ENCODE results near the gene NOCT. TPM values are rescaled to one million over a fixed set of nuclear protein-coding genes. Genes with fewer than 3 reads are reported as not detected.

NOCT gene
- total RNA-seq = 10 to 100 TPM in 1 of 2 experiments, 1 to 10 TPM in 1; 9.3 to 10.4 TPM

GRCh38 chr4:139015269-139015947, at the start of gene NOCT:
Gene NOCT (plus strand): TSS chr4:139015781. CDS start chr4:139015982, 201 bp downstream.
- peak; percentile 97 for DNase-seq
- CTCF ChIA-PET = interaction anchor here (0.5 to 7.6 kb wide), 6 partner anchors 9 to 438 kb away, joined by 3 to 86 read pairs (median 3); no protein-coding TSS in a partner anchor
- peaks cover 48% of the 10 kb centered on the region for H3K4me1 Mint-ChIP-seq (ENCODE audit: low read depth)
- H3K4me3 Mint-ChIP-seq = peak within 1 kb of the TSS; percentile 91
- H3K9me3 Mint-ChIP-seq = no peaks in the 10 kb centered on the region
- peaks cover 9% of the 10 kb centered on the region for H3K36me3 Mint-ChIP-seq (ENCODE audit: low read depth)
- intact Hi-C loops (cut with micrococcal nuclease) = loop anchor here (1.0 to 10.0 kb wide), 11 partner anchors 68 to 1509 kb away; partner anchors contain the start of genes ELF2, ELMOD2, MAML3 and NDUFC1
- H3K27me3 Mint-ChIP-seq (ENCODE audit: low read depth) = no peaks in the 10 kb centered on the region
- peak within 1 kb of the TSS; percentile 96 for H3K27ac Mint-ChIP-seq

- H3K4me3 Mint-ChIP-seq = no peak overlapping the region
- H3K27ac Mint-ChIP-seq = no peak overlapping the region
- no peak for DNase-seq
- no peaks in the 10 kb centered on the region for H3K9me3 Mint-ChIP-seq
- intact Hi-C loops (cut with micrococcal nuclease) = no loop called here
- CTCF ChIA-PET = no interaction called here
- no peaks in the 10 kb centered on the region for H3K36me3 Mint-ChIP-seq (ENCODE audit: low read depth)
- no peaks in the 10 kb centered on the region for H3K4me1 Mint-ChIP-seq (ENCODE audit: low read depth)
- no peaks in the 10 kb centered on the region for H3K27me3 Mint-ChIP-seq (ENCODE audit: low read depth)
Observed at GRCh38 chr4:138967313-138967712, 48.3 kb upstream of the NOCT start.

- no peak overlapping the region for H3K4me3 Mint-ChIP-seq
- no peak for DNase-seq
- H3K27me3 Mint-ChIP-seq (ENCODE audit: low read depth) = no peaks in the 10 kb centered on the region
- H3K27ac Mint-ChIP-seq = no peak overlapping the region
- H3K4me1 Mint-ChIP-seq (ENCODE audit: low read depth) = no peaks in the 10 kb centered on the region
- intact Hi-C loops (cut with micrococcal nuclease) = no loop called here
- H3K36me3 Mint-ChIP-seq (ENCODE audit: low read depth) = no peaks in the 10 kb centered on the region
- no peaks in the 10 kb centered on the region for H3K9me3 Mint-ChIP-seq
- CTCF ChIA-PET = interaction anchor here (0.6 kb wide), 1 partner anchor 84 kb away, joined by 3 read pairs; no protein-coding TSS in a partner anchor
Observed at GRCh38 chr4:138972956-138973801, 42.4 kb upstream of the NOCT start.

- Mint-ChIP-seq H3K9me3 (no peaks in the 10 kb centered on the region), H3K4me1 (ENCODE audit: low read depth) (no peaks in the 10 kb centered on the region), H3K27ac (no peak overlapping the region), H3K27me3 (ENCODE audit: low read depth) (peaks cover 2% of the 10 kb centered on the region), H3K36me3 (ENCODE audit: low read depth) (no peaks in the 10 kb centered on the region), H3K4me3 (no peak overlapping the region)
- intact Hi-C loops (cut with micrococcal nuclease) = no loop called here
- CTCF ChIA-PET = interaction anchor here (0.6 kb wide), 1 partner anchor 15 kb away, joined by 3 read pairs; no protein-coding TSS in a partner anchor
- DNase-seq = no peak
Observed at GRCh38 chr4:138975225-138975624, 40.4 kb upstream of the NOCT start.

GRCh38 chr4:138976526-138976925, 39.1 kb upstream of the NOCT start:
- Mint-ChIP-seq H3K27me3 (ENCODE audit: low read depth) (peaks cover 2% of the 10 kb centered on the region), H3K27ac (no peak overlapping the region), H3K4me1 (ENCODE audit: low read depth) (no peaks in the 10 kb centered on the region), H3K4me3 (no peak overlapping the region), H3K36me3 (ENCODE audit: low read depth) (no peaks in the 10 kb centered on the region), H3K9me3 (no peaks in the 10 kb centered on the region)
- no peak for DNase-seq
- intact Hi-C loops (cut with micrococcal nuclease) = no loop called here
- CTCF ChIA-PET = interaction anchor here (0.6 kb wide), 1 partner anchor 25 kb away, joined by 4 read pairs; no protein-coding TSS in a partner anchor

- CTCF ChIA-PET = interaction anchor here (0.6 kb wide), 1 partner anchor 1982 kb away, joined by 3 read pairs; no protein-coding TSS in a partner anchor
- Mint-ChIP-seq H3K27me3 (ENCODE audit: low read depth) (peaks cover 2% of the 10 kb centered on the region), H3K27ac (no peak overlapping the region), H3K9me3 (no peaks in the 10 kb centered on the region), H3K36me3 (ENCODE audit: low read depth) (no peaks in the 10 kb centered on the region), H3K4me1 (ENCODE audit: low read depth) (no peaks in the 10 kb centered on the region), H3K4me3 (no peak overlapping the region)
- DNase-seq = no peak
- intact Hi-C loops (cut with micrococcal nuclease) = no loop called here
Observed at GRCh38 chr4:138977524-138977923, 38.1 kb upstream of the NOCT start.

- Mint-ChIP-seq H3K27me3 (ENCODE audit: low read depth) (peaks cover 2% of the 10 kb centered on the region), H3K36me3 (ENCODE audit: low read depth) (no peaks in the 10 kb centered on the region), H3K4me3 (no peak overlapping the region), H3K27ac (no peak overlapping the region), H3K4me1 (ENCODE audit: low read depth) (no peaks in the 10 kb centered on the region), H3K9me3 (no peaks in the 10 kb centered on the region)
- intact Hi-C loops (cut with micrococcal nuclease) = no loop called here
- CTCF ChIA-PET = interaction anchor here (0.6 kb wide), 1 partner anchor 1982 kb away, joined by 3 read pairs; no protein-coding TSS in a partner anchor
- no peak for DNase-seq
Observed at GRCh38 chr4:138978028-138978585, 37.5 kb upstream of the NOCT start.

- peaks cover 2% of the 10 kb centered on the region for H3K27me3 Mint-ChIP-seq (ENCODE audit: low read depth)
- H3K9me3 Mint-ChIP-seq = no peaks in the 10 kb centered on the region
- H3K27ac Mint-ChIP-seq = no peak overlapping the region
- intact Hi-C loops (cut with micrococcal nuclease) = no loop called here
- no peak for DNase-seq
- no peaks in the 10 kb centered on the region for H3K36me3 Mint-ChIP-seq (ENCODE audit: low read depth)
- CTCF ChIA-PET = no interaction called here
- H3K4me3 Mint-ChIP-seq = no peak overlapping the region
- H3K4me1 Mint-ChIP-seq (ENCODE audit: low read depth) = no peaks in the 10 kb centered on the region
Observed at GRCh38 chr4:138978600-138978999, 37.0 kb upstream of the NOCT start.

GRCh38 chr4:138979742-138980141, 35.8 kb upstream of the NOCT start:
- H3K36me3 Mint-ChIP-seq (ENCODE audit: low read depth) = no peaks in the 10 kb centered on the region
- H3K4me3 Mint-ChIP-seq = no peak overlapping the region
- intact Hi-C loops (cut with micrococcal nuclease) = no loop called here
- H3K4me1 Mint-ChIP-seq (ENCODE audit: low read depth) = no peaks in the 10 kb centered on the region
- CTCF ChIA-PET = no interaction called here
- H3K9me3 Mint-ChIP-seq = no peaks in the 10 kb centered on the region
- H3K27me3 Mint-ChIP-seq (ENCODE audit: low read depth) = peaks cover 2% of the 10 kb centered on the region
- H3K27ac Mint-ChIP-seq = no peak overlapping the region
- no peak for DNase-seq

GRCh38 chr4:138981930-138982390, 33.6 kb upstream of the NOCT start:
- no peaks in the 10 kb centered on the region for H3K9me3 Mint-ChIP-seq
- no peak for DNase-seq
- H3K4me3 Mint-ChIP-seq = no peak overlapping the region
- intact Hi-C loops (cut with micrococcal nuclease) = no loop called here
- no peaks in the 10 kb centered on the region for H3K4me1 Mint-ChIP-seq (ENCODE audit: low read depth)
- H3K27me3 Mint-ChIP-seq (ENCODE audit: low read depth) = peaks cover 2% of the 10 kb centered on the region
- no peaks in the 10 kb centered on the region for H3K36me3 Mint-ChIP-seq (ENCODE audit: low read depth)
- no peak overlapping the region for H3K27ac Mint-ChIP-seq
- CTCF ChIA-PET = no interaction called here

GRCh38 chr4:138982754-138983153, 32.8 kb upstream of the NOCT start:
- H3K27ac Mint-ChIP-seq = no peak overlapping the region
- H3K4me1 Mint-ChIP-seq (ENCODE audit: low read depth) = no peaks in the 10 kb centered on the region
- no peaks in the 10 kb centered on the region for H3K36me3 Mint-ChIP-seq (ENCODE audit: low read depth)
- H3K27me3 Mint-ChIP-seq (ENCODE audit: low read depth) = peaks cover 2% of the 10 kb centered on the region
- intact Hi-C loops (cut with micrococcal nuclease) = no loop called here
- DNase-seq = no peak
- no peak overlapping the region for H3K4me3 Mint-ChIP-seq
- H3K9me3 Mint-ChIP-seq = no peaks in the 10 kb centered on the region
- CTCF ChIA-PET = no interaction called here

- intact Hi-C loops (cut with micrococcal nuclease) = no loop called here
- Mint-ChIP-seq H3K27me3 (ENCODE audit: low read depth) (peaks cover 4% of the 10 kb centered on the region), H3K36me3 (ENCODE audit: low read depth) (no peaks in the 10 kb centered on the region), H3K9me3 (no peaks in the 10 kb centered on the region), H3K4me3 (no peak overlapping the region), H3K4me1 (ENCODE audit: low read depth) (no peaks in the 10 kb centered on the region), H3K27ac (no peak overlapping the region)
- DNase-seq = no peak
- CTCF ChIA-PET = no interaction called here
Observed at GRCh38 chr4:138983690-138984089, 31.9 kb upstream of the NOCT start.
